OCI-LY1 (cell line): ENCODE measurements around the gene B3GNT5.

Experiments
- EZH2 ChIP-seq: fragments of 200-600 bp; sonication (generic), shearing (Covaris generic); IDR thresholded peaks from 2 replicates; pipeline ENCODE4 v1.8.0; 2017; ENCODE audit warnings: borderline replicate concordance, mixed run types, mild to moderate bottlenecking, antibody characterized with exemption, low read length, moderate library complexity, mixed read lengths
- TF ChIP-seq, protein P1 (sequence below): fragments of 200-600 bp; sonication (generic), shearing (Covaris generic); IDR thresholded peaks from 2 replicates; pipeline ENCODE4 v1.5.1; 2017; ENCODE audit warnings: mild to moderate bottlenecking, antibody characterized with exemption, low read length, moderate library complexity, mixed read lengths

GRCh38 chr3:183215591-183216202 is 37.4 kb upstream of the B3GNT5 start:
- TF ChIP-seq, protein P1, sequence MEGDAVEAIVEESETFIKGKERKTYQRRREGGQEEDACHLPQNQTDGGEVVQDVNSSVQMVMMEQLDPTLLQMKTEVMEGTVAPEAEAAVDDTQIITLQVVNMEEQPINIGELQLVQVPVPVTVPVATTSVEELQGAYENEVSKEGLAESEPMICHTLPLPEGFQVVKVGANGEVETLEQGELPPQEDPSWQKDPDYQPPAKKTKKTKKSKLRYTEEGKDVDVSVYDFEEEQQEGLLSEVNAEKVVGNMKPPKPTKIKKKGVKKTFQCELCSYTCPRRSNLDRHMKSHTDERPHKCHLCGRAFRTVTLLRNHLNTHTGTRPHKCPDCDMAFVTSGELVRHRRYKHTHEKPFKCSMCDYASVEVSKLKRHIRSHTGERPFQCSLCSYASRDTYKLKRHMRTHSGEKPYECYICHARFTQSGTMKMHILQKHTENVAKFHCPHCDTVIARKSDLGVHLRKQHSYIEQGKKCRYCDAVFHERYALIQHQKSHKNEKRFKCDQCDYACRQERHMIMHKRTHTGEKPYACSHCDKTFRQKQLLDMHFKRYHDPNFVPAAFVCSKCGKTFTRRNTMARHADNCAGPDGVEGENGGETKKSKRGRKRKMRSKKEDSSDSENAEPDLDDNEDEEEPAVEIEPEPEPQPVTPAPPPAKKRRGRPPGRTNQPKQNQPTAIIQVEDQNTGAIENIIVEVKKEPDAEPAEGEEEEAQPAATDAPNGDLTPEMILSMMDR = no peak
- TF ChIP-seq EZH2 = no peak
